Measurements from ENCODE around the gene PRMT5.

DNA sequence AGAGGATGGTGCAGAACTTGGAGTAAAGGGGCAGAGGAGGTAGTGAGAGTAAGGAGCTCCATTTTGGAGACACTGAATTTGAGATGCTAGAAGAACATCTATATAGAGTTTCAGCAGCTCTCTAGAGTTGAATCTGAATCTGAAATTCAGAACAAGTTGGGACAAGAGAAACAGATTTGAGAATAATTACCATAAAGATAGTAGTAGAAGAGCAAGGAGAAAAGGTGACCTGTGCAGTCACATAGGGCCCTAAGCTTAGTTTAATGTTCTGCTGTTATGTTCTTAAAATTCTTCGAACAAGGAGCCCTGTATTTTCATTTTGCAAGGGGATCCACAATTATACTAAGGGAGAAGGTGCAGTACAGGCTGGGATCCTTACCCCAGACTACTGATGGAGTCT is 38.8 kb downstream of the PRMT5 start:
- TF ChIP-seq YY1 (IDR thresholded peaks at IDR 0.05; ENCODE audit: insufficient read depth, insufficient read length) (no peak), ZNF274 (IDR thresholded peaks at IDR 0.05; ENCODE audit: low read depth, low read length) (no peak)

Data from NT2/D1 (cell line).